MM.1S (cell line): Measurements from ENCODE around the gene QSOX1.

Experiments used
- EZH2phosphoT487 ChIP-seq: fragments of 300-600 bp; sonication (generic); IDR thresholded peaks from 2 replicates; pipeline ENCODE4 v1.6.1; 2018; ENCODE audit warnings: antibody characterized with exemption, low read length
- TF ChIP-seq, protein P1 (sequence below): fragments of 300-600 bp; sonication (generic); IDR thresholded peaks from 2 replicates; pipeline ENCODE4 v1.5.1; 2016; ENCODE audit warnings: antibody characterized with exemption, low read length, mixed read lengths

DNA sequence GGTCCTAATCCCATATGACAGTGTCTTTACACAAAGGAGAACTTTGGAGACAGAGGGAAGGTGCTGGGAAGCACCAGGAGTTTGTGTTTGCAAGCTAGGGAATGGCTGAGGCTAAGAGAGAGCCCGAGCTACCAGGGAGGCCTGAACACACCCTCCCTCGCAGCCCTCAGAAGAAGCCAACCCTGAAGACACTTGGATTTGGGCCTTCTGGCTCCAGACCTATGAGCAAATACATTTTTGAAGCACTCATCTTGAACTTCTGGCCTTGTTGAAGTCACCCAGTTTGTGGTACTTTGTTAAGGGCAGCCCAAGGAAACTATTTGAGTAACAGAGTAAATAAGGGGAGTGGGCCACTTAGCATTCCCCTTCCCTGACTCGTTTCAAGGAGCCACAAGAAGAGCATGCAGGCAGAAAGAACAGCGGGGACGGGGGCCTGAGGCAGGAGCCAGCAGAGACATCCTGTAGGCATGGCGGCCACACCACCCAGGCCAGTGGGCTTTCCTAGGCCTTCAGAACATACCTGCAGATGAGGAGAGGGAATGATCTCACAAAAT lies 13.2 kb upstream of the QSOX1 start:
- TF ChIP-seq, protein P1, sequence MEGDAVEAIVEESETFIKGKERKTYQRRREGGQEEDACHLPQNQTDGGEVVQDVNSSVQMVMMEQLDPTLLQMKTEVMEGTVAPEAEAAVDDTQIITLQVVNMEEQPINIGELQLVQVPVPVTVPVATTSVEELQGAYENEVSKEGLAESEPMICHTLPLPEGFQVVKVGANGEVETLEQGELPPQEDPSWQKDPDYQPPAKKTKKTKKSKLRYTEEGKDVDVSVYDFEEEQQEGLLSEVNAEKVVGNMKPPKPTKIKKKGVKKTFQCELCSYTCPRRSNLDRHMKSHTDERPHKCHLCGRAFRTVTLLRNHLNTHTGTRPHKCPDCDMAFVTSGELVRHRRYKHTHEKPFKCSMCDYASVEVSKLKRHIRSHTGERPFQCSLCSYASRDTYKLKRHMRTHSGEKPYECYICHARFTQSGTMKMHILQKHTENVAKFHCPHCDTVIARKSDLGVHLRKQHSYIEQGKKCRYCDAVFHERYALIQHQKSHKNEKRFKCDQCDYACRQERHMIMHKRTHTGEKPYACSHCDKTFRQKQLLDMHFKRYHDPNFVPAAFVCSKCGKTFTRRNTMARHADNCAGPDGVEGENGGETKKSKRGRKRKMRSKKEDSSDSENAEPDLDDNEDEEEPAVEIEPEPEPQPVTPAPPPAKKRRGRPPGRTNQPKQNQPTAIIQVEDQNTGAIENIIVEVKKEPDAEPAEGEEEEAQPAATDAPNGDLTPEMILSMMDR, result no peak
- no peak for TF ChIP-seq EZH2phosphoT487
